ENCODE measurements around the gene MYCBPAP. TPM values are rescaled to one million over a fixed set of nuclear protein-coding genes. Genes with fewer than 3 reads are reported as not detected.

Gene MYCBPAP
- total RNA-seq, 4 donors from 2014 or later = 0.38 to 2.3 (median 0.54) TPM

DNA sequence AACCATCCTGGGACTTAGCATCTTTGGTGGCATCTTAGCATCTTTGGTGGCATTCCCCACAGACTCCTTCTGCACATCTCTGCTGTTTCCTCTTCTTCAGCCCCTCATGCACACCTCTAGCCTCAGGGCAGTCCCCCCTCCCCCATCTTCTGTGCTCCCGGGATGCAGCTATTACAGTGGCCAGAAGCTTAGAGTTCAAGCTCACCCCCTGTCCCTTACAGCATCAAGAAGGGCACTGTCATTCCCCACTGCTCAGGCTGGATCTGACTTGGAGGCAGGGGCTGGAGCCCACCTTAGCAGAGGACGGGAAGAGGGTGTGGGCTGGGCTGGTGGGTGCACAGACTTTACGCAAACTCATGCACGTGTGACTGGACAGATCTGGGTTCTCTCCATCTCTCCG lies 24.9 kb downstream of the MYCBPAP start:
- peak overlapping the region; percentile 41 for H3K4me3 ChIP-seq (ENCODE audit: low read depth, poor library complexity, severe bottlenecking)
- TF ChIP-seq, protein P1, sequence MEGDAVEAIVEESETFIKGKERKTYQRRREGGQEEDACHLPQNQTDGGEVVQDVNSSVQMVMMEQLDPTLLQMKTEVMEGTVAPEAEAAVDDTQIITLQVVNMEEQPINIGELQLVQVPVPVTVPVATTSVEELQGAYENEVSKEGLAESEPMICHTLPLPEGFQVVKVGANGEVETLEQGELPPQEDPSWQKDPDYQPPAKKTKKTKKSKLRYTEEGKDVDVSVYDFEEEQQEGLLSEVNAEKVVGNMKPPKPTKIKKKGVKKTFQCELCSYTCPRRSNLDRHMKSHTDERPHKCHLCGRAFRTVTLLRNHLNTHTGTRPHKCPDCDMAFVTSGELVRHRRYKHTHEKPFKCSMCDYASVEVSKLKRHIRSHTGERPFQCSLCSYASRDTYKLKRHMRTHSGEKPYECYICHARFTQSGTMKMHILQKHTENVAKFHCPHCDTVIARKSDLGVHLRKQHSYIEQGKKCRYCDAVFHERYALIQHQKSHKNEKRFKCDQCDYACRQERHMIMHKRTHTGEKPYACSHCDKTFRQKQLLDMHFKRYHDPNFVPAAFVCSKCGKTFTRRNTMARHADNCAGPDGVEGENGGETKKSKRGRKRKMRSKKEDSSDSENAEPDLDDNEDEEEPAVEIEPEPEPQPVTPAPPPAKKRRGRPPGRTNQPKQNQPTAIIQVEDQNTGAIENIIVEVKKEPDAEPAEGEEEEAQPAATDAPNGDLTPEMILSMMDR (IDR thresholded peaks at IDR 0.05) = no peak
- TF ChIP-seq POLR2A (IDR thresholded peaks at IDR 0.05) = no peak
- no peak for DNase-seq (ENCODE audit: low spot score in 2 of 2)
- WGBS, 2 donors = 0 to 6% methylated on average over 5 of the region's 5 CpGs
- intact Hi-C loops (cut with DNase I; ENCODE audit: low total_unique reads) = loop anchor here (10.0 kb wide), 1 partner anchor 48 kb away; no protein-coding TSS in a partner anchor

DNA sequence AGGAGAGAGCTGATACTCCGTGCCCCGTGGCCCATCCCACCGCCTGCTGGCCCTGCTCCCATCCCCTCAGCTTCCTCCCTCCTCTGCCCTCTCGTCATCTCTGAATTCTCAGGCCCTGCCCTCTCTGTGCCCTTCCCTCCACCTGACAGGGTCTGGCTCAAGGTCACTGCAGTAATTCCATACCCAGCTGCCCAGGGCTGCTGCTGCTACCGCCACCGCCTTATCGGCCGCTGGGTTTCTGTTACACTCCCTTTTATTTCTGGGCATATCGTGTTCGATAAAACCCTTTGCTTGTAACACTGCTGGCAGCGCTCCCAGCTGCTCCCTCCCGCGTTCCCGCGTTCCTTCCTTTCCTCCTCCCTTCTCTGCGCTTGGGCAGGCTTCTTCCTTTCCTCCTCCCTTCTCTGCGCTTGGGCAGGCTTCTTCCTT lies 25.5 kb downstream of the MYCBPAP start:
- WGBS, 2 donors = 1 to 3% methylated on average over 17 of the region's 17 CpGs
- TF ChIP-seq, protein P1 (IDR thresholded peaks at IDR 0.05) = no peak
- no peak for TF ChIP-seq POLR2A (IDR thresholded peaks at IDR 0.05)
- intact Hi-C loops (cut with DNase I; ENCODE audit: low total_unique reads) = loop anchor here (10.0 kb wide), 1 partner anchor 49 kb away; no protein-coding TSS in a partner anchor
- H3K4me3 ChIP-seq (ENCODE audit: low read depth, poor library complexity, severe bottlenecking) = peak overlapping the region; percentile 41
- no peak for DNase-seq (ENCODE audit: low spot score in 2 of 2)

DNA sequence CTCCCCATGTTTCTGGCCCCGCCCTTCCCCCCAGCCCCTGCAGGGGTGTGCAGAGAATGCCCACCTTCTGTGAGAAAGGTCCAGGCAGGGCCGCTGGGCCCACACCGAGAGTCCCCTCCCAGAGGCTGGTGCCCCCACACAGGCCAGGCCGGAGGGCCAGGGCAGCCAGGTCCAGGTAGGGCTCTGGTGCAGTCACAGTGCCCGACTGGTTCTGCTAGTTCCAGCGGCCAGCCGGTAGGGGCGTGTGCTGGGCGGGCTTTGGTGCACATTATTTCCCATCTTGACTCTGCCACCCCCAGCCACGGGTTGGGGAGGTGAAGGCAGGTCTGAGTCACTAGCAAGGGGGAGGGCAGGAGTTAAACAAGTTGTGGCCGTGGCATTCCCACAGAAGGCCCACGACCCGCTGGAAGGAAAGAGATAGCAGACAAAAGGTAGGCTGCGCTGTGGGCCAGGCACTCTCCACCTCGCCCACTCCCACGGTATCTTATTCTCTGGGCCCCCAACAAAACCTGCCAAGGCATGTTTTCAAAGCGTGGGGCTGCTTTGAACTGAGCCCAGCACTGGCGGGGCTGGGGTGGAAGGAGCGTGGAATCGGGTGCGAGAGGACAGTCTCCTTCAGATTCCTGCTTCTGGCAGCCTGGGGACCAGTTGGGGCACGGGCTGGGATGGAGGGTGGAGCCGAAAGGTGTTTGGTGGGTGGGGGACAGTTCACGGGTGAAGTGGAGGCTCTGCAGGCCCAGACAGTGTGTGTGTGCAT lies 26.2 kb downstream of the MYCBPAP start:
- TF ChIP-seq, protein P1 (IDR thresholded peaks at IDR 0.05) = no peak
- TF ChIP-seq POLR2A (IDR thresholded peaks at IDR 0.05) = no peak
- WGBS, 2 donors = 35 to 41% methylated on average over 21 to 24 of the region's 24 CpGs
- intact Hi-C loops (cut with DNase I; ENCODE audit: low total_unique reads) = loop anchor here (10.0 kb wide), 1 partner anchor 50 kb away; no protein-coding TSS in a partner anchor
- peak overlapping the region; percentile 15 for H3K4me3 ChIP-seq (ENCODE audit: low read depth, poor library complexity, severe bottlenecking)
- DNase-seq (ENCODE audit: low spot score in 2 of 2) = peak in 1 of 2 donors; percentile 89

DNA sequence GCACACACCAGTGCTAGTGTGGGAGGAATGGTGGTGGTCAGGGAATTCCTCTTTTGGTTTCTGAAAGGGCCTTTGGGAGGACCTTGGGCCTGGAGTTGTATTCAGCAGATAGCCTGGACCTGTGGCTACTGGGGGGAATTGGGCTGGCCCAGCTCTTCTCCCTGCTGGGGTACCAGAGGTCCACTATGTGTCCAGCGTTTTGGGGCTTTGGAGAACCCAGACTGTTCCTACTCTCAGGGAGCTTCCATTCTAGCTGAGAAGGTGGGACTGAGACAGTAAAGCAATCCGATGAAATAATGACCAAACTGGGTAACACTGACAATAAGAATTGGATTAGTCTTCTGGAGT lies 26.7 kb downstream of the MYCBPAP start:
- no peak overlapping the region for H3K4me3 ChIP-seq (ENCODE audit: low read depth, poor library complexity, severe bottlenecking)
- 71 to 92% methylated on average over 2 of the region's 2 CpGs for WGBS, 2 donors
- TF ChIP-seq, protein P1 (IDR thresholded peaks at IDR 0.05) = no peak
- no peak for TF ChIP-seq POLR2A (IDR thresholded peaks at IDR 0.05)
- intact Hi-C loops (cut with DNase I; ENCODE audit: low total_unique reads) = loop anchor here (10.0 kb wide), 1 partner anchor 50 kb away; no protein-coding TSS in a partner anchor
- DNase-seq (ENCODE audit: low spot score in 2 of 2) = no peak

DNA sequence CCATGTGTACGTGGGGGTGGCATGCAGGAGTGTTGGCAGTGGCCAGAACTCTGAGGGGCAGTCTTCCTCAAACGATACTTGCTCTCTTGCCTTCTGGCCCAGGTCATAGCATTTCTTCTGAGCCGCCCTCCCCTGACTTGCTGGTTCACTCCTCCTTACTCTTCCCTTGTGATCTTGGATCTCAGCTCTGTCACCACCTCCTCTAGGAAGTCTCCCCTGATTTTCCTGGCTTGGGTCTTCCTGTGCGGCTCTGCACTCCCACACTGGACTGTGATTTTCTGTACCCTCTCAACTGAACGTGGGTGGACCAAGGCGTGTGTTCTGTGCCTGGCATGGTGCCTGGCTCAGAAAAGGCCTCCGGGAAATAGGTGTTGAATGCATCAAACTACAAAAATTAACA lies 27.2 kb downstream of the MYCBPAP start:
- no peak overlapping the region for H3K4me3 ChIP-seq (ENCODE audit: low read depth, poor library complexity, severe bottlenecking)
- TF ChIP-seq, protein P1 (IDR thresholded peaks at IDR 0.05) = no peak
- no peak for TF ChIP-seq POLR2A (IDR thresholded peaks at IDR 0.05)
- no peak for DNase-seq (ENCODE audit: low spot score in 2 of 2)
- 59 to 63% methylated on average over 7 of the region's 7 CpGs for WGBS, 2 donors
- intact Hi-C loops (cut with DNase I; ENCODE audit: low total_unique reads) = loop anchor here (10.0 kb wide), 1 partner anchor 51 kb away; no protein-coding TSS in a partner anchor

All from lower leg skin (tissue), 4 donors.